Activated T-cell treated with anti-CD3 and anti-CD28 coated beads for 4 hours (primary cell): ENCODE data around the gene KRT81.

Experiments used
- DNase-seq: peaks from one replicate; pipeline ENCODE4 v3.0.0-alpha.2; 2020

The KRT81 gene

DNA sequence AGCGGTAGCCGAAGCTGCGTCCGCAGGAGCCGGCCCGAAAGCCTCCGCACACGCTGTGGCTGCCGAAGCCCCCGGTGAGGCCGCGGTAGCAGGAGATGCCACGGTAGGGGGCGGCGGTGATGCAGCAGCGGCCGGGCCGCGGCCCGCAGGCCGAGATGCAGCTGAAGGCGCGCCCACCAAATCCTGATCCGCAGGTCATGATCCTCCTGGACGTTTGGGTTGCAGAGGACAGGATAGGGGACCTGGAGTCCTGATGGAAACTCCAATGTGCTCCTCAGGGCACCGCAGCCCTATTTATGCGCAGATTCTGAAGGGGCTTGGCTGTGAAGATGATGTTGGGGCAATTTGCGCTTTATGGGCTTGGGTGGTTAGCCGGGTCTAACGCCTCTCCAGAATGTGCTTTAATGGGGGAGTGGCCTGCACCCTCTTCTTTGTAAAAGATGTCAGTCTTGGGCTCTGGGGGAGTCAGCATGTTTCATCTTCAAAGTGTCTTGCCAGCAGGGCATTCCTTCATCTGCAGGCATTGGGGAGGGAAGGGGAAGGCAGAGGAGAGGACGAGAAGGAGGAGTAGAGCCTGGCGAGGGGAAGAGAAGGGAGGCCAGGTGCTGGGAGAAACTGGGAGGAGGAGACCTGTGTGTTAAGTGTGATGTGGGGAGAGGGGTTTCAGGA lies at the start of gene KRT81:
KRT81 (minus strand) TSS at position 268 of the 669 bp plus-strand sequence; CDS start at position 199, 69 bp downstream.
- DNase-seq, result no peak

DNA sequence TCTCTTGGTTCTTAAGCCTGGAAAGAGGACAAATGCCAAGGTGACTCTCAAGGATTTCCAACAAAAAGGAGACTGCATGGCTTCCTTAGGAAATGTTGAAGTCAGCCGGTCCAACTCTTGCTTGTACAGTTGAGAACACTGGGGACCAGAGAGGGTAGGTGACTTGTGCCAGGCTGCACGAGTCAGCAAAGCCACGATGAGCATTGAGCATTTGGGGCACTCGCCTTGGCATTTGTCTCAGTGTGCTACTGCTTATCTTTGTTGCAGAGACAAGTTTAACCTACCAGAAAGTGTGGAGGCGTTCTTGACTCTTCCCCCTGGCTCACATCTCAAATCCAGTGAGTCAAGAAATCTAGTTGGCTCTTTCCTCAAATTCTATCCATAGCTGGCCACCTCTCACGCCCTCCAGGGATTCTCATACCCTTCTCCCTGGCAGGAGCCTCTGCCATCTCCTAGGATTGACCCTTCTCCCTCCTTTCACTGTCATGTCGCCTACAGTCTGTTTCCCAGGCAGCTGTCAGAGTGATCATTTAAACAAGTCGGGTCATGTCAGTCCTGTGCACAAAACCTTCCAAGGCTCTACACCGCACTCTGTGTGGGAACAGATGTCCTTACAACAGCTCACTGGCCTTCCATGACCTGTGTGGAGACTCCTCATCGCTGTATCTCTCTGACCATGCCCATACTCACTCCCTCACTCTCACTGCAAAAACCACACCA lies 47.1 kb upstream of the KRT81 start:
- DNase-seq, result no peak

DNA sequence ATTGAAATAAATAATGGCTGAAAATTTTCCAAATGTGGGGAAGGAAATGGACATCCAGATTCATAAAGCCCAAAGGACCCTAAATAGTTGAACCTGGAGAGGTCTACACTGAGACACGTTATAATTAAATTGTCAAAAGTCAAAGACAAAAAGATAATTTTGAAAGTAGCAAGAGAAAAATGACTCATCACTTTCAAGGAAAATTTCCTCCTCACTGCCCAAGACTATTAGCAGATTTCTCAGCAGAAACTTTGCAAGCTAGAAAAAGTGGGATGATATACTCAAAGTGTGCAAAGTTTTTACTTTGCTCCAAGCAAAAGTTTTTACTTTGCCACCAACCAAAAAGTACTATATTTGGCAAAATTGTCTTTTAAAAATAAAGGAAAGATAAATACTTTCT lies 45.7 kb upstream of the KRT81 start:
- DNase-seq, result no peak

DNA sequence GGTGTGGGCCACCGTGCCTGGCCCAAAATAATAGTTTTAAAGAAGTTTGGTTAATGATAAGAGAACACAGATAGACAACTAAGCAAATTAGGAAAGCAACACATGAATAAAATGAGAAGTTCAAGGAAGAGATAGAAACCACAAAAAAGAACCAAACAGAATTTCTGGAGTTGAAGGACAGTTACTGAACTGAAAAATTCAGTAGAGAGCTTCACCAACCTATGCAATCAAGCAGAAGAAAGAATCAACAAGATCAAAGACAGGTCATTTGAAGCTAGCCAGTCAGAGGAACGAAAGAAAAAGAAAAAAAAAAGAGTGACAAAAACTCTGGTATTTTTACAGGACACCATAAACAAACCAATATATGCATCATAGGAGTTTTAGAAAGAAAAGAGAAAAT lies 45.3 kb upstream of the KRT81 start:
- no peak for DNase-seq

DNA sequence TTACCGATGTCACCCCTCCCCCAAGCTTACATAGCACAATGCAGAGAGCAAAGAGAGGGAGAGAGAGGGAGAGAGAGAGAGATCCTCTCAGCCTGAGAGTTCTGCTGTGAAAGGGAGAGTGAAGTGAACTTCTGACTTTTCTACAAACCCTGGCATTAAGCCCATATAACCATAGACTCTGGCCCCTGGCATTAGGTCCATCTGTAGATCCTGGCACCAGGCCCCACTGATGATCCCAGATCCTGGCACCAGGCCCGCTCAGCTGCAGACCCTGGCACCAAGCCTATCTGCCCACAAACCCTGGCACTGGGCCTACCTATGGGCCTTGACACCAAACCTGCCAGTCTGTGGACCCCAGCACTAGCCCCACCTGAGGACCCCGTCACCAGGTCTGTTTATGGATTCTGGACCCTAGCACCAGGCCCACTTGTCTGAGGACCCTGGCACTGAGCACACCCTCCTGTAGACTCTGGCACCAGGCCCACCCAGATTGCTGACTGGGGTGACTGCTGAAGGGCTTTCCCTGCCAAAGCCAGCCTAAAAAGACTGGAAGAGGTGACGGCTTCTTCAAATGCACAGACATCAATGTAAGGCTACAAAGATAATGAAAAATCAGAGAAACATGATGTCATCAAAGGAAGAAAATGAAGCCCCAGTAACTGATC lies 44.4 kb upstream of the KRT81 start:
- DNase-seq, result no peak

DNA sequence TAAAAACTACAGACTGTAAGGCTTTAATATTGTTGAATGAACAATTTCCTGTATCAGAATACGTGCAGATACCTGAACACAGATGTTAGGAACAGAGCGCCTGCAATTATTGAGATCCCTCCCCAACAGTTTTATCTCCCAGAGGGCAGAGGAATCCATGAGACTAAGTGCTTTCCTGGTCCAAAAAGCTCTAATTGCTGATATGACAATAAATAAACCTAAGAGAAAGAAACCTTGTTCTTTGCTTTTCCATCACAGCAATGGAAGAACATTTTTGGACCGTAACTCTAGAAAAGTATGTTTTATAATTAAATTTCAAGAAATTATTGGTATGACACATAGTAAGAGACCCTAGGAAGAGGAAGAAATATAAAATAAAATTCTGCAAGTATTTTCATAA lies 42.9 kb upstream of the KRT81 start:
- no peak for DNase-seq

DNA sequence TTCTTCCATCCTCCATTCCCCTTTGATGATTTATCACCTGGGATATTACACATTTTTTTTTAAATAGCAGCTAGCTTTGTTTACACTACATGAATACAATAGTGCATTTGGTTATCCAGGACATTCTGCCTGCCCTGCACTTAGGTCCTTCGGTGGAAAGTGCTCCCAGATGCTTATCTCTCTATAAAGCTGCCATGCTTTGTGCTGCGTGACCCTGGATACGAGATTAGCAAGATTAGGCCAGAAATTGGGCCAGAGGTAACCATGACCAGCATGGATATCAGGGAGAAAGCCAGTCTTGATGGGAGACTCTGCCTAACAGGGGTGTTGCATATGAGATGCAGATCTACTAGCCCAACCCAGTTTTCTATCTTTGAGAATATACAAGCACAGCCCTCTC lies 42.0 kb upstream of the KRT81 start:
- no peak for DNase-seq

DNA sequence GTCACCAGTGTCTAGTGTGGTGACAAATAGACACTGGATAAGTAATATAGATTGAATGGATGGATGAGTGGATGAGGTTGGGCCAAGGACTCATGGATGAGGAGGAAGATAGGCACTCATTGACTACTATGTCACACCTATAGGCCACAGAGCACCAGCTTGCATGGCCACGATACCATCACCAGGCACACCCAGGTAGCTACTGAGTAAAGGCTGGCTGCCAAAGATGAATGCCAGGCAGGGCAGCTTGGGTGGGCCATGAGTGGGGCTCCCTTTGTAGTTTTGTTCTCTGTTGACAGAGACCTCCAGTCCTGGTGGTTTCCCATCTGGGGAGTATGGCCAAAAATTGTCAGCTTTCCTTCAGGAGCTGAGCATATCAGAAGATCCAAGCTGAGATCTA lies 41.0 kb upstream of the KRT81 start:
- DNase-seq, result no peak

DNA sequence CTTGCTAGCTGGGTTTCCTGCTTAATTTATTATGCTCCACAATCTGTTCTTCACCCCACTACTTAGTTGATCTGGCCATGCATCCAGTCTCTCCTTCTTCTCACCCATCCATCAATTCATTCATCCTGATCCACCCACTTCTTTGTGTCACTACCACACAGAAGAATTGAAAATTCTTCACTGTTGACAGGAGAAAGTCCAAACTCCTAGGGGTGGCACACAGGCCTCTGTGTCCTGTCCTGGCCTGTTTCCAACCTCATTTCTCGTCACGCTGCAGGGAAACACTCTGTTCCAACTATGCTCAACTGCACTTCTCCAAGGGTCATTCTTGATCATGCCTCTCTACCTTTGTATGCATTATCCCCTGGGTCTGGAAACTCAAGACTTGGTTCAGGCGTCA lies 40.5 kb upstream of the KRT81 start:
- DNase-seq, result no peak

DNA sequence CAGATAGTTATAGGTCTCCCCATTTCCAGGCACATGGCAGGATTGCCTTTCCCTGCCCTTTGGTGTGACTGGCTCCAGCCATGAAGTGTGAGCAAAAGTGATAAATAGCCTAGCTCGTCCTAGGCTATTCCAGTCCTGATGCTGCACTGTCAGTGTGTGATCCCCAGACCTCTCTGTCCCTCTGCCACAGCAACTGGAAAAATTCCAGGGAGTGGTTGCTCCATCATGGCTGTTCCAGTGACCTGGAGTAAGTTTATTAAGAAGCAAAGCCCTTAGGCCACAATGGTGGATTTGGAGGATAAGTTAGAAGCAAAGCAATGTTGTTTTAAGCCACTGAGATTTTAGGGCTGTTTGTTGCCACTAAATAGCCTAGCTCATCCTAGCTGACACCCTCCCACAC lies 39.7 kb upstream of the KRT81 start:
- no peak for DNase-seq

DNA sequence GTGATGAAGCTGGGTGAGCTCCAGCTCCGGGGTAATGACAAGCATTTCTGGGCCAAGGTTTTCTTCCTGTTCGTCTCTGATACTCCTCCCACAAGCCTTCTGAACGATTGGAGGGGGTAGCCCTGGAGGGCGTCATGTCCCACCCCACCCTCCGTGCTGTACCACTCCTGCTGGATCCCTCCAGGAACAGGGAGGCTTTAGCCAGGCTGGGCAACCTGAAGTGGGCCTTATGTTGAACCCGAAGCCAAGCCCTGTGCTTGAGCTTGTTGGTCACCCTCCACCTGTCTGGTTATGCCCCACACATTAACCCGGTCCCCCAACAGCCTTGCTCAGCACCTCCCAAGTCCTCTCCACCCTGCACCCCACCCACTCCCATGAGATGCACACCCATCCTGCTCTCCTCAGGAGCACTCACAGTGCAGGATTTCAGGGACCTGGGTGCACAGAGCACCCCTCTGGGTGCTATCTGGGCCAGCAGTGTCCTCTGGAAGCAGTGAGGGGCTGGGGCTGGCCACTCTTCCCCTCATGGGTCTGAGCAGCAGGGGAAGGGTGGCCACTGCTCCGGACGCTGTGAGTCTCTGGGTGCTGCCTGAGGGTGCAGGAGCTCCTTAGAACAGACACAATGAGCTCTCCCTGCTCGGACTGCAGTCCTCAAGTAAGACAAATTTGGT lies 36.6 kb upstream of the KRT81 start:
- no peak for DNase-seq

DNA sequence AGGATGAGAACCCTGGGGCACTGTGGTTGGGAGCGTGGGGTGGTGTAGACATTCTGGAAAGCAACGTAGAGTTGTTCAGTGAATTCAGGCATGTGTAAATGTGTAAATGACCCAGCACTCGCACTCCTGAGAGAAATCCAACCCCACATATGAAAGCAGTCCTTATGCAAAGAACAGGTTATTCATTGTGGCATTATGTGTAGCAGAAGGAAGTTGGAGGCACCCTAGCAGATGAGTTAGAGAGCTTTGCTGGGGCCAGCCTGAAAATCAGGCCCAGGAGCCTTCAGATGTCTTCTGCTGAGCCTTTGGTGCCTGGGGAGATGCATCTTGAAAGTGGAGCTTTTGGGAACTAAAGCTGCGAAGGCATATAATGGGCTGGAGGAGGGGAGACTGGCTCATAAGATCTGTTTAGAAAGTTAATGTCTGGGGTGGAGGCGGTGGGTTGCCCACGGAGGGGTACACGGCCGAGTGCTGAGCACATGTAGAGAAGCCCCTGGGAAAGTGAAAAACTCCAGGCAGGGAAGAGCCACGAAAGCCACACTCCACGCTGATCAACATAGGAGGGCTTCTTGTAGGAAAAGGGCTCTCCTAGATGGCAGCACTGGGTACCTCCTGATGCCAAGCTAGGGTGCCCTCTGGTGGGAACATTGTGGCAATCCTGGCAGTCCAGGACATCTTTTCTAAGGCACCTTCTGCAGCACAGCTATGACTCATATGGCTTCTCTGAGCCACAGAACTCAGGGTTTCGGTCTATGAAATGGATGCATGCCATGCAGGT lies 35.9 kb upstream of the KRT81 start:
- peak; percentile 68 for DNase-seq

DNA sequence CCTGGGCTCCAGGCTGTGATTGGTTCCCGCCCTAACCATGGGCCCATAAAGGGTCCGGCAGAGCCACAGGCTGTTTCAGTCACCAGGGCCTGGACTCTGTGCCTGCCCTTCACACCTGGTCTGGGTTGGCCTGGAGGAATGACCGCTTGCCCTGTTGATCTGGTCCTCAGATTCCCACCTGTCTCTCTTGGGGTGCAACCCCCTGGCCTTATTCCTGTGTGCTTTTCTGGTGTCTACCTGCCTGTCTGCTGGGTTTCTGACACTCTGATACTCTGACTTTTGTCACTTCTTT lies 32.8 kb upstream of the KRT81 start:
- DNase-seq, result no peak

DNA sequence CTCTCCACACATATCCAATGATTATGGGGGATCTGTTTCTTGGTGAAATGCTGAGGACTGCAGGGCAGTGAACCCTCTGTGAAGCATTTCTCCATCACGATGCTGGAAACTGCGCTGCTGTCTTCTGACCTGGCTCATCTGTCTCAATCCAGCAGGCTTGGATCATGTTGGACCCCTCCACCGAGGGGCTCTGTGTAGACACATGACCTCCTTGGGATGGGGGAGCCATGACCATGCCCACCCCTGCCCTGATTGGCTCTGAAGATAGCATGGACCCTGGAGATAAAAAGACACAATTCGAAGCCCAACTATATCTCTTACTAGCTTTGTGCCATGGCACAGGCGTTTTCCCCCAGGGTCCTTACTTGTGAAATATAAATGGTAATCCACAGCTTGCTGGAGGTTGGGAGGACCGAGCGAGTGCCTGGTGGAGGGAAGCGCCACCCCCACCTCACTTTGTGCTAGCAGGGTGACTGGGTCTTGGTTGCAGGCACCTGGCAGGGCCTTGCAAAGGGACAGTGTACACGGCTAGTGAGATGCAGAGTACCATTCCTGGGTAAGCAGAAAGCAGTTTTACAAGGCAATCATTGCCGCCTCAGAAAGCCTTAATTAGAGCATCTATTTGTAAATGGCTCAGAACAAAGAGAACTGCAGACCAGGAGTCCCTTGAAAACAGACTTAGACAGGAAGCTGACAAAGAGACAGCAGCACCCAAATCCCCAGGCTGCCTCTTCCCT lies 32.2 kb upstream of the KRT81 start:
- no peak for DNase-seq

DNA sequence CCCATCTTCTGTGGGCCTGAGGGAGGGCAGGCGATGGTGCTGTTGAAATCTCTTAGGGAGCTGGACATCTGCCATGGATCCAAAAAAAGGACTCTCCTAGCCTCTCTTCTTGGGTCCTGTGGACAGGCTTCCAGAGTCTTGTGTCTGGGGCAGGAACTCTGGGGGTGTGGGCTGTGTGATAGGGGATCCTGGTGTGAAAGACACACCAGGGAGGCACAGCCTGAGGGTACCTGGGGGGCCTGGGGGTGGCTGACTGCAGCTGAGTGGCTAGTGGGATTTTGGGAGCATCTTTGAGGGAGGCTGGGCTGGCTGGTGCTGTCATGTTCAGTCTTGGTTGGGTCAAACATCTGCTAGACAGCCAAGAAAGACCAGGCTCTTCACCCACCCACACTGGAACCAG lies 31.7 kb upstream of the KRT81 start:
- no peak for DNase-seq

DNA sequence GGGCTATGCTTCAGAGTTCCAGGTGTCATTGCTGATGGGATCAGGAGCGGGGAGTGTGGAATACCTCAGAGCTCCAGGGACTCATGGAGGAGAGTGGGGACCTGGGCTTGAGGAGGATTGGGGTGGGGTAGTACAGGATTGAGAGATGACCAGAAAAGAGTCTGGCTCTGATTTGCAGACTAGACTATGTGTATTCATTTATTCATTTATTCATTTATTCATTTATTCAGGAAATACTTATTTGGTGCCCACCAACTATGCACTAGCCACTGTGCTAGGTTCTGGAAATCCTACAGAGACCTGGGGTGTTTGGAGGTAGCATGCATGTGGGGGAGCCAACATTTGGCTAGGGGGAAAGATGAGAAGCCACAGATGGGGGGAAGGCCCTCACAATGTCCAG lies 30.7 kb upstream of the KRT81 start:
- no peak for DNase-seq

DNA sequence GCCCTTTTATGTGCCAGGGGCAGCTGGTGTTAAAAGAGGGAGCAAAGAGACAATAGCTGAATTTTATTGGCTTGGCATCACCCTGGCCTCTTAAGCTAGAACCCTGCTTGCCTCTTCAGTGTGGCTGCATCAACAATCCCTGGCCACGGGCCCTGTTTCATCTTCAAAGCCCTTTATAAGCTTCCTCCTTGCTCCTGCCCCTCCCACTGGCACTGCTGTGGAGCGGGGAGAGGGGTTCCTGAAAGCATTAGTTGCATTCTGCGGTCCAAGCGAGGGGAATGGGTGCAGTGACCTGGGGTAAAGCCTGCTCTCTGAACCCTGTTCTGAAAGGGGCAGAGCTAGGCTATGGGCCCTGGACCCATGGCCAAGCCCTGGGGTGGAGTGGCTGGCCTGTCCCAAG lies 30.1 kb upstream of the KRT81 start:
- DNase-seq, result no peak

DNA sequence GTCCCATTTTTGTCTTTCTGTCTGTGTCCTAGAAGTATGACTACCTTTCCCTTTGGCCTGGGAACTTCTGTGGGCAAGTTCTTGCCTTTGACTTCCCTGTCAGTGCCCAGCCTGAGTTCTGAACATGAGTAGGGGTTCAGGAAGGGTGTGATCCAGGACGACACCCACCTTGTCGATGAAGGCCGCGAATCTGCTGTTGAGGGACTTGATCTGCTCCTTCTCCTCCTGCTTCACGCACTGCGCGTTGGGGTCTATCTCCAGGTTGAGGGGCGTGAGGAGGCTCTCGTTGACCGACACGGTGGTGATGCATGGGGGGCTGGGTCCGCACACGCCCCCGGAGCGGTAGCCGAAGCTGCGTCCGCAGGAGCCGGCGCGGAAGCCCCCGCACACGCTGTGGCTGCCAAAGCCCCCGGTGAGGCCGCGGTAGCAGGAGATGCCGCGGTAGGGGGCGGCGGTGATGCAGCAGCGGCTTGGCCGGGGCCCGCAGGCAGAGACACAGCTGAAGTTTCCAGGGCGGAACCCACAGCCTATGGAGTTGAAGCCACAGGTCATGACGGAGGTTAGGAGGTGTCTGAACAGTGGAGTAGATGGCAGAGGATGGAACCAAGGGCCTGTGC lies 29.6 kb upstream of the KRT81 start, which contains the start of gene KRT83:
KRT83 (minus strand) TSS at position 615 of the 617 bp plus-strand sequence; CDS start at position 552, 63 bp downstream.
- DNase-seq, result no peak

DNA sequence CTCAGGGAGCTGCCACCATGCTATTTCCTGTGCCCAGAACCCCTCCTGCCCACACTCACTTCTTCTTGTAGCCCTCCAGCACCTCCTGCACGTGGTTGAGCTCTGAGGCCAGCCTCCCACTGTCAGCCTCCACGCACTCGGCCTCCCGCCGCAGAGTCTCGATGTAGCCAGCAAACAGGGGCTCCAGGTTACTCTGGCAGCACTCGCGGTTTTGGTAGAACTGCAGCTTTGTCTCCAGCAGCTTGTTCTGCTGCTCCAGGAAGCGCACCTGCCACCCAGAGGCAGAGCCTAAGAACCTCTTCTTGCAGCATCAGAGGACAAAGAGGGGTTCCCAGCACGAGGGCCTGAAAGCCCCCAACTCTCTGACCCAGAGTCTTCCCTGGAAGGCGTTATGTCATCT lies 27.8 kb upstream of the KRT81 start:
- no peak for DNase-seq

DNA sequence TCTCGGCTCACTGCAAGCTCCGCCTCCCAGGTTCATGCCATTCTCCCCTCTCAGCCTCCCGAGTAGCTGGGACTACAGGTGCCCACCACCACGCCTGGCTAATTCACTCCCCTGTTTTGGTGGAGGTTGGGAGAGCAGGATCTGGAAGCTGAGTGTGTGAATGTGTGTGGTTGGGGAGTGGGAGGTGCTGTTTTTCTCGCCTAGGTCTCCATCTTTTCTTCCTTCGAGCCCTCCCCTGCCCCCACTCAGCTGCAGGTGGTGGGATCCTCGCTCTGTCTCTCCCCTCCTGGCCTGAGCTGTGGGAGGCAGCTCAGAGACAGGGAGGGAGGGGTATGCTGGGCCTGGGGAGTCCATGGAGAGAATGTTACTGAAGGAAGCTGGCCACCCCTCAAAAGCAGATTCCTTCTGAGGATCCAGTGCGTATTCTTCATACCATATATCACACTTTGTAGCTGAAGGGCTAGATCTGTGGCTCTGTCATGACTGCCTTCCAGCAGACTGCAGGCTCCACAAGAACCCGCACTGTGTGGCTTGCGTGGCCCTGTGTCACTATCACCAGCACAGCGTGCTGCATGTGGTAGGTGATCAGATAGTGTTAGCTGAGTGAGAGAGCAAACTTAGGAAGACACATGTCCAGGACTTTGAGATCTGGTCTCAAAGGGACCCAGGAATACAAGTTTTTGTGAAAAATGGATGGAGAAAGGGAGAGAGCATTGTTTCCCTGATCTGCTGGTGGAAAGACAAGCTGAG lies 27.1 kb upstream of the KRT81 start:
- DNase-seq, result no peak

DNA sequence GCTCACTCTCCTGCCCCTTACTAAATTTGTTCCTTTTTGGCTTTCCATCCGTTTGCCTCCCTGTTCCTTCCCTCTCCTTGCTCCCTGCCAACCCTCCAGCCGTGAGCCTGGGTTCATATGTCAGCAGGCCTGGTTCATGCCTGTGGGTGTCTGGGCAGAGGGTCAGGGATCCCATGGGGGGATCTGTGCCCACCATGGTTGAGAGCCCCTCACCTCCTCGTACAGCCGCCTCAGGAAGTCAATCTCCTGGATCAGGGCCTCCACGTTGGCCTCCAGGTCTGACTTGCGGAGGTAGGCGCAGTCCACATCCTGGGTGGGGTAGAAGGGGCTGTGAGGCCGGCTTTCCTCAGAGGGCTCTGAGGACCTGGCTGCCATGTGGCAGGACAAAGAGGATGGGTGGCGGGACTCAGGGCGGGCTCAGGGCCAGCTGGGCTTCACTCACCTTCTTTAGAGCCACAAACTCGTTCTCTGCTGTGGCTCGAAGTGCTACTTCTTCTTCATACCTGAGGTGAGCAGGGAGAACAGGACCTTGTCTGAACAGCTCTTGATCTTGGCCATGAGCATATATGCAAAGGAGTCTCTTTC lies 26.2 kb upstream of the KRT81 start:
- DNase-seq, result no peak
